ENCODE measurements around the gene PTX3. TPM values are rescaled to one million over a fixed set of nuclear protein-coding genes. Genes with fewer than 3 reads are reported as not detected.

The PTX3 gene
- total RNA-seq, 4 donors from 2014 or later: 2.1 to 132 (median 5.1) TPM

- Histone ChIP-seq H3K4me3 (no peak overlapping the region), H3K36me3 (no peaks in the 10 kb centered on the region), H3K27me3 (no peaks in the 10 kb centered on the region), H3K9me3 (no peaks in the 10 kb centered on the region), H3K27ac (replicated peaks in 1 of 4) (no peak overlapping the region), H3K4me1 (no peaks in the 10 kb centered on the region)
- TF ChIP-seq POLR2A (IDR thresholded peaks at IDR 0.05; ENCODE audit: low read depth): no peak
- TF ChIP-seq EP300 (IDR thresholded peaks at IDR 0.05): no peak
- intact Hi-C loops (cut with DNase I): no loop called here
- 82% methylated on average over 3 of the region's 3 CpGs for WGBS
- no peak for DNase-seq (ENCODE audit: extremely low spot score)
Measured at GRCh38 chr3:157464321-157464720, 27.7 kb downstream of the PTX3 start.

GRCh38 chr3:157465741-157466140 lies 29.1 kb downstream of the PTX3 start:
- H3K27ac ChIP-seq (replicated peaks in 1 of 4): no peak overlapping the region
- 78% methylated on average over 1 of the region's 1 CpG for WGBS
- TF ChIP-seq EP300 (IDR thresholded peaks at IDR 0.05) (no peak), POLR2AphosphoS5 (IDR thresholded peaks at IDR 0.05) (no peak), CTCF (IDR thresholded peaks at IDR 0.05) (no peak), POLR2A (IDR thresholded peaks at IDR 0.05; ENCODE audit: low read depth) (no peak)
- H3K4me1 ChIP-seq: no peaks in the 10 kb centered on the region
- intact Hi-C loops (cut with DNase I): no loop called here
- no peaks in the 10 kb centered on the region for H3K9me3 ChIP-seq
- no peaks in the 10 kb centered on the region for H3K27me3 ChIP-seq
- H3K4me3 ChIP-seq: no peak overlapping the region
- DNase-seq (ENCODE audit: extremely low spot score): no peak
- H3K36me3 ChIP-seq: no peaks in the 10 kb centered on the region

- H3K27me3 ChIP-seq: no peaks in the 10 kb centered on the region
Measured at GRCh38 chr3:157467200-157467599, 30.6 kb downstream of the PTX3 start.

GRCh38 chr3:157469561-157470294 lies 33.1 kb downstream of the PTX3 start:
- TF ChIP-seq POLR2AphosphoS5 (IDR thresholded peaks at IDR 0.05): no peak
- TF ChIP-seq POLR2A (IDR thresholded peaks at IDR 0.05; ENCODE audit: low read depth): no peak
- no peak for TF ChIP-seq EP300 (IDR thresholded peaks at IDR 0.05)
- TF ChIP-seq CTCF (IDR thresholded peaks at IDR 0.05): no peak
- H3K4me1 ChIP-seq: no peaks in the 10 kb centered on the region
- no peak overlapping the region for H3K4me3 ChIP-seq
- H3K27ac ChIP-seq (replicated peaks in 1 of 4): no peak overlapping the region
- H3K9me3 ChIP-seq: no peaks in the 10 kb centered on the region
- intact Hi-C loops (cut with DNase I): no loop called here
- no peaks in the 10 kb centered on the region for H3K27me3 ChIP-seq
- 76% methylated on average over 7 of the region's 7 CpGs for WGBS
- H3K36me3 ChIP-seq: no peaks in the 10 kb centered on the region
- DNase-seq (ENCODE audit: extremely low spot score): no peak

More at GRCh38 chr3:157467200-157467599, 30.6 kb downstream of the PTX3 start:
- no peaks in the 10 kb centered on the region for H3K36me3 ChIP-seq
- no peaks in the 10 kb centered on the region for H3K9me3 ChIP-seq
- H3K27ac ChIP-seq (replicated peaks in 1 of 4): no peak overlapping the region
- WGBS: 57% methylated on average over 1 of the region's 1 CpG
- no peak for DNase-seq (ENCODE audit: extremely low spot score)
- intact Hi-C loops (cut with DNase I): no loop called here
- no peaks in the 10 kb centered on the region for H3K4me1 ChIP-seq
- no peak overlapping the region for H3K4me3 ChIP-seq
- TF ChIP-seq EP300 (IDR thresholded peaks at IDR 0.05) (no peak), POLR2AphosphoS5 (IDR thresholded peaks at IDR 0.05) (no peak), CTCF (IDR thresholded peaks at IDR 0.05) (no peak), POLR2A (IDR thresholded peaks at IDR 0.05; ENCODE audit: low read depth) (no peak)

GRCh38 chr3:157471064-157471463 lies 34.4 kb downstream of the PTX3 start:
- Histone ChIP-seq H3K4me3 (no peak overlapping the region), H3K4me1 (no peaks in the 10 kb centered on the region), H3K36me3 (no peaks in the 10 kb centered on the region), H3K9me3 (no peaks in the 10 kb centered on the region), H3K27me3 (no peaks in the 10 kb centered on the region), H3K27ac (replicated peaks in 1 of 4) (no peak overlapping the region)
- 57% methylated on average over 1 of the region's 1 CpG for WGBS
- DNase-seq (ENCODE audit: extremely low spot score): no peak
- no peak for TF ChIP-seq POLR2AphosphoS5 (IDR thresholded peaks at IDR 0.05)
- no peak for TF ChIP-seq POLR2A (IDR thresholded peaks at IDR 0.05; ENCODE audit: low read depth)
- TF ChIP-seq CTCF (IDR thresholded peaks at IDR 0.05): no peak
- no peak for TF ChIP-seq EP300 (IDR thresholded peaks at IDR 0.05)
- intact Hi-C loops (cut with DNase I): no loop called here

Measured in esophagus muscularis mucosa (tissue), 4 donors.